Loucy (cell line): Measurements from ENCODE around the gene LYPD1.

Source experiments
- H2AFZ ChIP-seq: fragments of 200-600 bp; sonication (generic); 2 replicates; pipeline ENCODE4 v1.6.0; 2016; ENCODE audit warnings: antibody characterized with exemption, mild to moderate bottlenecking, low read length, moderate library complexity
- H3F3A ChIP-seq: fragments of 200-600 bp; 2 replicates; pipeline ENCODE4 v1.6.0; 2016; ENCODE audit warnings: antibody characterized with exemption, low read depth, mild to moderate bottlenecking
- H3K27me3 ChIP-seq: fragments of 200-600 bp; sonication (generic); 2 replicates; pipeline ENCODE4 v1.6.1; 2014; ENCODE audit warnings: low read length, mild to moderate bottlenecking; ENCODE audit not compliant: insufficient read depth, poor library complexity, severe bottlenecking
- H3K36me3 ChIP-seq: fragments of 200-600 bp; sonication (generic); 2 replicates; pipeline ENCODE4 v1.6.1; 2016; ENCODE audit warnings: low read length; ENCODE audit not compliant: insufficient read depth
- H3K4me1 ChIP-seq: fragments of 200-600 bp; sonication (generic); 2 replicates; pipeline ENCODE4 v1.5.1; 2014; ENCODE audit warnings: low read length, mild to moderate bottlenecking; ENCODE audit not compliant: insufficient read depth, poor library complexity, severe bottlenecking
- H3K4me2 ChIP-seq: fragments of 200-600 bp; sonication (generic); 2 replicates; pipeline ENCODE4 v1.6.0; 2014; ENCODE audit warnings: antibody characterized with exemption, low read length, low read depth, mild to moderate bottlenecking; ENCODE audit not compliant: poor library complexity, severe bottlenecking
- H3K4me3 ChIP-seq: fragments of 200-600 bp; sonication (generic); 2 replicates; pipeline ENCODE4 v1.5.1; 2014; ENCODE audit warnings: low read length, mild to moderate bottlenecking, mixed read lengths; ENCODE audit not compliant: poor library complexity, severe bottlenecking
- H3K79me2 ChIP-seq: fragments of 200-600 bp; sonication (generic); 2 replicates; pipeline ENCODE4 v1.6.1; 2014; ENCODE audit warnings: low read length; ENCODE audit not compliant: insufficient read depth
- H3K9ac ChIP-seq: fragments of 200-600 bp; sonication (generic); 2 replicates; pipeline ENCODE4 v1.6.0; 2014; ENCODE audit warnings: mild to moderate bottlenecking, low read depth, low read length, moderate library complexity; ENCODE audit not compliant: poor library complexity, severe bottlenecking
- H3K9me2 ChIP-seq: fragments of 200-600 bp; sonication (generic); replicated peaks from 2 replicates; pipeline ENCODE4 v1.6.1; 2016; ENCODE audit warnings: low read depth, low read length, mixed read lengths
- H3K9me3 ChIP-seq: fragments of 200-600 bp; sonication (generic); 2 replicates; pipeline ENCODE4 v1.6.1; 2014; ENCODE audit warnings: mild to moderate bottlenecking, antibody characterized with exemption, low read length, low read depth; ENCODE audit not compliant: insufficient read depth
- H4K20me1 ChIP-seq: fragments of 200-600 bp; sonication (generic); 2 replicates; pipeline ENCODE4 v1.6.0; 2014; ENCODE audit warnings: antibody characterized with exemption, low read length, mild to moderate bottlenecking; ENCODE audit not compliant: insufficient read depth, poor library complexity, severe bottlenecking
- CTCF ChIP-seq: fragments of 200-600 bp; sonication (generic); conservative IDR thresholded peaks from 2 replicates; pipeline ENCODE4 v1.5.1; 2014; ENCODE audit warnings: mild to moderate bottlenecking, antibody characterized with exemption, low read length
- EZH2phosphoT487 ChIP-seq: fragments of 200-600 bp; IDR thresholded peaks from 2 replicates; pipeline ENCODE4 v1.6.1; 2018; ENCODE audit warnings: antibody characterized with exemption, mild to moderate bottlenecking, moderate library complexity, borderline replicate concordance

Gene LYPD1

GRCh38 chr2:132669908-132670495 is at the start of gene LYPD1:
LYPD1 (minus strand) TSS chr2:132670205; CDS start chr2:132669932, 273 bp downstream.
- Histone ChIP-seq H2AFZ (no peak within 1 kb of the TSS), H3K4me2 (no peak within 1 kb of the TSS)

GRCh38 chr2:132719480-132719879 is 49.5 kb upstream of the LYPD1 start:
- Histone ChIP-seq H3K4me2 (no peak overlapping the region), H3K27me3 (no peaks in the 10 kb centered on the region), H3K79me2 (no peaks in the 10 kb centered on the region)

More at GRCh38 chr2:132669908-132670495, at the start of gene LYPD1:
- Histone ChIP-seq H4K20me1 (no peaks in the 10 kb centered on the region), H3K79me2 (no peaks in the 10 kb centered on the region), H3K9me3 (no peaks in the 10 kb centered on the region; the same call in 1 of the 2 replicates), H3K9ac (no peak within 1 kb of the TSS), H3K4me1 (no peaks in the 10 kb centered on the region), H3K27me3 (no peaks in the 10 kb centered on the region), H3K36me3 (no peaks in the 10 kb centered on the region), H3F3A (no peaks in the 10 kb centered on the region), H3K9me2 (no peaks in the 10 kb centered on the region), H3K4me3 (no peak within 1 kb of the TSS)
- TF ChIP-seq EZH2phosphoT487 (no peak), CTCF (no peak)

GRCh38 chr2:132716954-132717353 is 46.9 kb upstream of the LYPD1 start:
- H3K4me3 ChIP-seq: no peak overlapping the region
- H2AFZ ChIP-seq: no peak overlapping the region
- no peak for TF ChIP-seq EZH2phosphoT487
- no peak for TF ChIP-seq CTCF
- H3K4me2 ChIP-seq: no peak overlapping the region
- H3K36me3 ChIP-seq: no peaks in the 10 kb centered on the region
- H3K4me1 ChIP-seq: no peaks in the 10 kb centered on the region
- no peaks in the 10 kb centered on the region for H4K20me1 ChIP-seq
- no peaks in the 10 kb centered on the region for H3K27me3 ChIP-seq
- H3K9me2 ChIP-seq: no peaks in the 10 kb centered on the region
- H3F3A ChIP-seq: no peaks in the 10 kb centered on the region
- no peaks in the 10 kb centered on the region for H3K9me3 ChIP-seq
- H3K9ac ChIP-seq: no peak overlapping the region
- H3K79me2 ChIP-seq: no peaks in the 10 kb centered on the region

More at GRCh38 chr2:132719480-132719879, 49.5 kb upstream of the LYPD1 start:
- Histone ChIP-seq H3F3A (no peaks in the 10 kb centered on the region), H3K4me1 (no peaks in the 10 kb centered on the region), H3K9me3 (no peaks in the 10 kb centered on the region), H3K36me3 (no peaks in the 10 kb centered on the region), H3K9ac (no peak overlapping the region), H4K20me1 (no peaks in the 10 kb centered on the region), H2AFZ (no peak overlapping the region), H3K4me3 (no peak overlapping the region), H3K9me2 (no peaks in the 10 kb centered on the region)
- TF ChIP-seq EZH2phosphoT487 (no peak), CTCF (no peak)
